Osteoblast (primary cell): Measurements from ENCODE around the gene TOP3A. TPM values are rescaled to one million over a fixed set of nuclear protein-coding genes. Genes with fewer than 3 reads are reported as not detected.

Source experiments
- DNase-seq: peaks from one replicate; pipeline ENCODE4 v3.0.0; 2011; ENCODE audit warnings: low spot score, mixed read lengths; ENCODE audit not compliant: insufficient read length; ENCODE audit errors: missing footprints
- H2AFZ ChIP-seq: 2 replicates; pipeline ENCODE4 v1.6.0; 2011; ENCODE audit warnings: mild to moderate bottlenecking, low read length
- H3K27ac ChIP-seq: 2 replicates; pipeline ENCODE4 v1.5.1; 2011; ENCODE audit warnings: mild to moderate bottlenecking, low read depth, low read length, moderate library complexity
- H3K27me3 ChIP-seq: 2 replicates; pipeline ENCODE4 v1.6.0; 2012; ENCODE audit warnings: mild to moderate bottlenecking, control low read depth, inconsistent platforms, low read length, moderate library complexity; ENCODE audit not compliant: insufficient read depth
- H3K36me3 ChIP-seq: 2 replicates; pipeline ENCODE4 v1.5.1; 2011; ENCODE audit warnings: mild to moderate bottlenecking, low read length, control low read depth, moderate library complexity; ENCODE audit not compliant: insufficient read depth
- H3K4me1 ChIP-seq: 2 replicates; pipeline ENCODE4 v1.5.1; 2011; ENCODE audit warnings: mild to moderate bottlenecking, low read length, control low read depth, moderate library complexity; ENCODE audit not compliant: insufficient read depth
- H3K4me2 ChIP-seq: 2 replicates; pipeline ENCODE4 v1.6.0; 2011; ENCODE audit warnings: mild to moderate bottlenecking, low read length; ENCODE audit not compliant: insufficient read depth
- H3K4me3 ChIP-seq: fragments of 200-600 bp; sonication (generic); 3 replicates; pipeline ENCODE4 v1.5.1; 2012; ENCODE audit warnings: mild to moderate bottlenecking, low read length, inconsistent platforms; ENCODE audit not compliant: insufficient read depth
- H3K79me2 ChIP-seq: 2 replicates; pipeline ENCODE4 v1.6.0; 2012; ENCODE audit warnings: mild to moderate bottlenecking, low read length, control low read depth, inconsistent platforms; ENCODE audit not compliant: insufficient read depth
- H3K9me3 ChIP-seq: 2 replicates; pipeline ENCODE4 v1.5.1; 2011; ENCODE audit warnings: low read depth, low read length, control low read depth
- H4K20me1 ChIP-seq: 2 replicates; pipeline ENCODE4 v1.6.0; 2012; ENCODE audit warnings: mild to moderate bottlenecking, low read length, control low read depth; ENCODE audit not compliant: insufficient read depth
- total RNA-seq: library from RNA; depleted of rRNA; stranded (reverse); fragments of >200 nt; gene quantifications from 2 replicates; pipeline ENCODE4 v1.2.3, GENCODE V29; 2012
- TF ChIP-seq, protein P1 (sequence below): IDR thresholded peaks from 2 replicates; pipeline ENCODE4 v1.5.1; 2011; ENCODE audit warnings: mild to moderate bottlenecking, low read depth, low read length, moderate library complexity; ENCODE audit errors: extremely low read depth

TOP3A gene
- total RNA-seq, 1 donor, result 36.2 TPM

DNA sequence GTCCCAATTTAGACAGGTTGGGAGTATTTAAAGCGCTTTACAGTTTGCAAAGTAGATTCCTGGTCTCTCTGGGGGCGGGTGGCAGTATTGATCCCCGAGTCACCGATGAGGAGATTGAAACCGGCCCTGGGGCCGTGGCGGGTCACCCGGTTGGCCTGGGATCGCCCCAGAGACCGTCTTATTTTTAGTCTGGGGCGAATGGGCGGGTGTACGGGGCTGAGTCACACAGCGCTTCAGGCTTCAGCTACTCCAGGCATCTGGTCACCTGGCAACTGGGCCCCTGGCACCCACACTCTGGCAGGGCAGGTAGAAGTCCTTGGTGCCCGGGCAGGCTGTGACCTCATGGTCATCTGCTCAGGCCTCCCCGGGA, 53.7 kb downstream of the TOP3A start:
- TF ChIP-seq, protein P1, sequence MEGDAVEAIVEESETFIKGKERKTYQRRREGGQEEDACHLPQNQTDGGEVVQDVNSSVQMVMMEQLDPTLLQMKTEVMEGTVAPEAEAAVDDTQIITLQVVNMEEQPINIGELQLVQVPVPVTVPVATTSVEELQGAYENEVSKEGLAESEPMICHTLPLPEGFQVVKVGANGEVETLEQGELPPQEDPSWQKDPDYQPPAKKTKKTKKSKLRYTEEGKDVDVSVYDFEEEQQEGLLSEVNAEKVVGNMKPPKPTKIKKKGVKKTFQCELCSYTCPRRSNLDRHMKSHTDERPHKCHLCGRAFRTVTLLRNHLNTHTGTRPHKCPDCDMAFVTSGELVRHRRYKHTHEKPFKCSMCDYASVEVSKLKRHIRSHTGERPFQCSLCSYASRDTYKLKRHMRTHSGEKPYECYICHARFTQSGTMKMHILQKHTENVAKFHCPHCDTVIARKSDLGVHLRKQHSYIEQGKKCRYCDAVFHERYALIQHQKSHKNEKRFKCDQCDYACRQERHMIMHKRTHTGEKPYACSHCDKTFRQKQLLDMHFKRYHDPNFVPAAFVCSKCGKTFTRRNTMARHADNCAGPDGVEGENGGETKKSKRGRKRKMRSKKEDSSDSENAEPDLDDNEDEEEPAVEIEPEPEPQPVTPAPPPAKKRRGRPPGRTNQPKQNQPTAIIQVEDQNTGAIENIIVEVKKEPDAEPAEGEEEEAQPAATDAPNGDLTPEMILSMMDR, result no peak
- DNase-seq, result peak; percentile 99
- Histone ChIP-seq H3K79me2 (peaks cover 48% of the 10 kb centered on the region), H3K4me1 (peaks cover 32% of the 10 kb centered on the region), H4K20me1 (peaks cover 24% of the 10 kb centered on the region), H3K4me2 (peak overlapping the region; percentile 93), H3K27me3 (no peaks in the 10 kb centered on the region), H3K36me3 (peaks cover 25% of the 10 kb centered on the region), H3K4me3 (peak overlapping the region; percentile 99), H3K9me3 (no peaks in the 10 kb centered on the region), H2AFZ (peak overlapping the region; percentile 75), H3K27ac (peak overlapping the region; percentile 82)

DNA sequence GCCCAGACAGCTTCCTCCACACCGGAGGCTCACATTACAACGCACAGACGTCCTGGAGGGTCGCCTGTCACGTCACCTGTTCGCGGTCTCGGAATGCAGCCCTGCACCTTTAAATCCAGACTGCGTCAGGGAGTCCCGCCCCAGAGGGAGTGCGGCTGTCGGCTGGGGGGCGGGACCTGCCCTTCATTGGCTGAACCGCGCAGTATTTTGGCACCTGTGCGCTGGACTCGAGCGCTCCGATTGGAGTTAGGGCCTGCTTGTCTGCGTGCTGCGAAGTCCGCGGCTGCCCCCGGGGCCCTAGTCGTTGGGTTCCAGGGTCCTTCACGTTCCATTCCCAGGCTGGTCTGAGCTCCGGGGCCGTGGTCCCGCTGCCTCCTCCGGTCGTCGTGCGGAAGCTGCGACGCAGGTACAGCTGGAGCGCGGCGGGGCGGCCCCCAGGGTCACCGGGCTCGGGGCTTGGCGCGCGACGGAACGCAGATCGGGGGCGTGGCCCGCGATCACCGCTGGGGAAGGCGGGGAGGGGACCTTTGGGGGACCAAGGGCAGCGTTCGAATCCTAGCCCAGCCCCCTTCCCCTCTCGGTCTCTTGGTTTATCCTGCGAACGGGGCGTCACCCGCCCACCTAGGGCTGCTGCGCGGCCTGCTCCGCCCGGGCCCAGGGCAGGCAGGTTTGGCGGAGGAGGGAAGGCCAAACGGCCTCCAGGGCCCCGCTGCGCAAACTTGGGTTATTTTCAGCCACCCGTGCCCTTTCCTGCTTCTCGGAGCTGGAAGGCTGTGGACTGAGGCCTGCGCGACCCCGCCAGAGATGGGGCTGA, 54.3 kb downstream of the TOP3A start, which contains the start of gene MIEF2:
Gene MIEF2, plus strand, starts transcription at position 331 of the 814 bp plus-strand sequence. CDS start 2,059 bp downstream, outside the sequence.
- H3K4me2 ChIP-seq, result peak within 1 kb of the TSS; percentile 93
- no peaks in the 10 kb centered on the region for H3K27me3 ChIP-seq
- peak within 1 kb of the TSS; percentile 75 for H2AFZ ChIP-seq
- peaks cover 32% of the 10 kb centered on the region for H3K4me1 ChIP-seq
- H3K36me3 ChIP-seq, result peaks cover 31% of the 10 kb centered on the region
- TF ChIP-seq, protein P1, result no peak
- H4K20me1 ChIP-seq, result peaks cover 30% of the 10 kb centered on the region
- peak within 1 kb of the TSS; percentile 82 for H3K27ac ChIP-seq
- peak within 1 kb of the TSS; percentile 99 for H3K4me3 ChIP-seq
- peak; percentile 100 for DNase-seq
- H3K9me3 ChIP-seq, result no peaks in the 10 kb centered on the region
- H3K79me2 ChIP-seq, result peaks cover 54% of the 10 kb centered on the region

GRCh38 chr17:18259621-18260331, 55.0 kb downstream of the TOP3A start:
- DNase-seq, result no peak
- H3K27me3 ChIP-seq, result no peaks in the 10 kb centered on the region
- peak overlapping the region; percentile 82 for H3K27ac ChIP-seq
- peaks cover 32% of the 10 kb centered on the region for H3K4me1 ChIP-seq
- H4K20me1 ChIP-seq, result peaks cover 36% of the 10 kb centered on the region
- peak overlapping the region; percentile 99 for H3K4me3 ChIP-seq
- no peaks in the 10 kb centered on the region for H3K9me3 ChIP-seq
- peaks cover 35% of the 10 kb centered on the region for H3K36me3 ChIP-seq
- TF ChIP-seq, protein P1, result no peak
- peak overlapping the region; percentile 93 for H3K4me2 ChIP-seq
- H3K79me2 ChIP-seq, result peaks cover 62% of the 10 kb centered on the region
- peak overlapping the region; percentile 75 for H2AFZ ChIP-seq
